HG02884 (cell line): ENCODE data around the gene RGS8.

Experiments
- ATAC-seq: cut with Tn5 transposase; IDR thresholded peaks from one replicate; pipeline ENCODE4 v1.9.1; 2021; ENCODE audit warnings: mild to moderate bottlenecking, moderate library complexity; ENCODE audit not compliant: unreplicated experiment

The RGS8 gene

DNA sequence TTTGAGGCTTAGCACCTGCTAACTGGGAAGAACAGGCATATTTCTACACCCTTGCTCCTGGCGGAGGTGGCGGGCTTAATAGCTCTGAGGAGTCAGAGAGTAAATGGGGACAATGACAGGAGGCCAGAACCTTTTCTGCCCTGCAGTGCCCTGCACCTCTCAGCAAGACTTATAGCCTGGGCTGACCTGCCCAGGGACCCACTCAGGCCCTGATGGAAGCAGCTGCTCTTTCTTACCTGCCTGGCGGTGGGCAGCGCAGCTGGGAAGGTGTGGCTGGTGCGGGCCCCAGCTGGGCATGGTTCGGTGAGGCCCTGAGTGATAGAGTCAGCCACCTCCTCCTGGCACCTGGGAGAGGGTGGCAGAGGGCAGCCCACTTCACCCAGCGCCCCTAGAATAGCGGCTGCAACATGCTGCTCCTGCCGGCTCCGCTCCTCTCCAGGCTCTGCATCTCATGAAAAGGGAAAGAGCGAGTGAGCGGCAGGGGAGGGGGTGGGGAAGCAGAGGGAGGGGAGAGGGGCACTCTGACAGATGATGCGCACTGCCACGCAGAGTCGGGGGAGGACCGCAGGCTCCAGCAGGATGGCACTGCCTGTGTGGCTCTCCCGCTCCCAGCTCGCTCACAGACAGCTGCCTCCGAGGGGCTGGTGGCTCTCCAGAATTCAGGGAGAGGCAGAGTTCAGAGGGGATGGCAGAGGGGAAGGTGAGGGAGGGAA, at the start of gene RGS8:
Gene RGS8 (minus strand): TSS at position 472 of the 713 bp plus-strand sequence. CDS start 14,938 bp downstream, outside the sequence.
- no peak for ATAC-seq

DNA sequence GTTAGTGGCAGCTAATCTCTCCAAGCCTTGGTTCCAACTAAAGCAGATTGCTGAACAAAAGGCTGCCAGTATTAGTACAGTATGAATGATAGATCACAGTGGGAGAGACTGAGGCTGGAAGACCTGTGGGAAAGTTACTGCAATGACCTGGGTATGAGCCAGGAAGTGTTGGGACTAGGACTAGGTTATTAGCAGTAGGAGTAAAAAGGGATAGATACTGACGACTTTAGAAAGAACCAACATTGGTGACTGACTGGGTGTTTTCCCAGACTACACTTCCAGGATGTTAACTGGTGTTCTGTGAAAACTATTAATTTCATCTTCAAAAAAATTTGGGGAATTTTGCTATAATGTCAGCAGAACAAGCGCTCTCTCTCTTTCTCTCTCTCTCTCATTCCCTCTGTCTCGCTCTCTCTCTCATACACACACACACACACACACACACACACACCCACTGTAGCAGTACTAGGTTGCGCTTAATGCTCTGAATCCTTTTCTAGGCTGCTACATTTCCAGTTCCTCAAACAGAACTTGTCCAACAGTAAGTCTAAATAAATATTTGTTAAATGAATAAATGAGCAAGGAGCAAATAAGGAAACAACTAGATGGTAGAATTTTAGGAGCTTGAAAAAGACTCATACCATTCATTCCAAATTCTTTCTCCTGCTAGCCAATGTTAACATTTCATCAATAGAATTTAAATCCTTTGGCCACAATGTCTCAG, 47.6 kb upstream of the RGS8 start:
- ATAC-seq: no peak

DNA sequence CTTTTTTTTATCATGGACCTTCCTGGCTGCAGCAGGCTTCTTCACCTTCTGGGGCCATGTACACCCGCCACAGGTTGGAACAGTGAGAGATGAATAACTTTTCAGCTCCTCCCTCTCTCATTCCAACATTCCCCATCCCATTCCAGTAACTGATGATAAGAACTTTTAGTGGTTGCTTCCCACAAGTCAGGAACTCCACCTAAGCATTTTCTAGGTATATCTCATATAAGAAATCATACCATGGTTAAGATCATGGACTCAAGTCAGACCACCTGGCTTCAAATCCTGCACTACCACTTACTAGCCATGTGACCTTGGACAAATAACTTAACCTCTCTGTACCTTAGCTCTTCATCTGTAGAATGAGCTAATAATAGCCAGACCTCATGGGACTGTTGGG, 42.5 kb upstream of the RGS8 start:
- no peak for ATAC-seq

- ATAC-seq: no peak
These were observed 41.2 kb upstream of the RGS8 start for GRCh38 chr1:182725259-182726255.

- no peak for ATAC-seq
These were observed 39.8 kb upstream of the RGS8 start for GRCh38 chr1:182724215-182724614.

- ATAC-seq: no peak
These were observed 38.8 kb upstream of the RGS8 start for GRCh38 chr1:182723200-182723599.

GRCh38 chr1:182721525-182721924, 37.1 kb upstream of the RGS8 start:
- ATAC-seq: no peak

DNA sequence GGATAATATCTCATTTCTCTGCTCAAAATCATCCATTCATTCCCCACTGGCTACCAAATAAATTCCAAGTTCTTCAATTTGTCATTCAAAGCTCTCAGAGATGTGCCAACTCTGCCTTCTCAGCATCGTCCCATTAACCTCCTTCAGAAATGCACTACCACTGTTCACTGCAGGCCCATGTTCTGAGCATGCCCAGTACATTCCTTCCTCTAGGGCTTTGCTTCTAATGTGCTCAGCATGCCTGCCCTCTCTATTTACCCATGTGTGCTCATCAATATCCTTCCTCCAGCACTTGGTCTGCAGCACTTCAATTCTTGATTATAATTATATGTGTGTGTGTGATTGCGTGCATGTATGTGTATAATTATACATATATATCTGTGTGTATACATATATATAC, 36.1 kb upstream of the RGS8 start:
- ATAC-seq: no peak

- no peak for ATAC-seq
These were observed 35.2 kb upstream of the RGS8 start for GRCh38 chr1:182719553-182719952.

GRCh38 chr1:182718311-182718710, 33.9 kb upstream of the RGS8 start:
- no peak for ATAC-seq

GRCh38 chr1:182716740-182717720, 32.6 kb upstream of the RGS8 start:
- ATAC-seq: no peak

- no peak for ATAC-seq
These were observed 31.1 kb upstream of the RGS8 start for GRCh38 chr1:182715531-182715930.

DNA sequence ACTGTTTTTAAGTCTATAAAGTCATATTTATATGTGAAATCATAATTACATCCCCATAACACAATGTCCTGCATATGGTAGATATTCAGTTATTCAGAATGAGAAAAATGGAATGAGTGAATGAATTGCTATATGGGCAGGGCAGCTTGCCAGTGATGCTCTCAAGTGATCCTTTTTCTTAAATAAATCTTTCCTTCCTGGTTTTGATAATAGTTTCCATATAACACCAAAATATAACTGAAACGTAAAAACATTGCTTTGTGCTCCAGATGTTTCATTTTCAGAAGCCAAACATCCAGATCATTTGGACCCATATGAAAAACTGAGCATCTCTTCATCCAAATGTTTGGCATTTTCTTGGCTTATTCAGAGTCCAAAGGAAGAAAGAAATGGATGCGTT, 30.2 kb upstream of the RGS8 start:
- ATAC-seq: no peak

- ATAC-seq: no peak
These were observed 29.6 kb upstream of the RGS8 start for GRCh38 chr1:182713939-182714338.

DNA sequence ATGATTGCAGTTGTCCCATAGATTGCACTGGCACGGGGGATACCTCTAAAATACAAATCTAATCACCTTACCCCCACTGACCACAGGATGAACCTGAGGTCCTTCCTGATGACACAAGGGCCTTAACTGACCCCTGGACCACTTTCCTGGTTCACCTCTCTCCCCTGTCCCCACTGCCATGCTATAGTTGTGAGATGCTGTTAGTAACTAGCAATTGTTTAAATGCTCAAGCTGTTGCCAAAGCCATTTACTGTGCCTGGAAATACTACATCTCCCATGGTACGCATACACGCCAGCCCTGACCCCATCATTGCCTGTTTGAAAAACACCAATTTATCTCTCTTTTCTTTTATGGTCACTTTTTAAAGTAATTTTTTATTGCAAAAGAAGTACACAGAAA, 29.1 kb upstream of the RGS8 start:
- no peak for ATAC-seq

GRCh38 chr1:182709855-182710254, 25.5 kb upstream of the RGS8 start:
- no peak for ATAC-seq

GRCh38 chr1:182709225-182709764, 24.9 kb upstream of the RGS8 start:
- ATAC-seq: no peak

GRCh38 chr1:182707122-182707521, 22.7 kb upstream of the RGS8 start:
- ATAC-seq: no peak

- no peak for ATAC-seq
These were observed 20.3 kb upstream of the RGS8 start for GRCh38 chr1:182704677-182705076.

DNA sequence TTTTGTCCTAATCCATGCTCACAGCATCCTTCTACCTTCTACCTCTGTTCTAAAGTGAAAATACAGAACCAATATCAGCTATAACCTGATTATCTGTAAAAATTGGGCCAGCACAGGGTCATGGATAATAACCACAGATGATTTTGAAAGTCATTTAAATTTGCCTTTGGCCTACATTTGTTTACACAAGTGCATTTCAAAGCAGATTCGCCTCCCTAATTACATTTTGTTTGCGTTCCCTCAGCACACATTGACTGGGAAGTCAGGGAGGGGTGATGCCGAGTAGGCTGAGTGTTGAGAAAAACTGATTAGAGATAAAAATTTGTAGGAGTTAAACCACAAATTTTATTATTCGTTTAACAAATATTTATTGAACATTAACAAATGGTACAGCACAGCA, 19.2 kb upstream of the RGS8 start:
- no peak for ATAC-seq
